Spleen (tissue), 11 donors: ENCODE results near the gene CD276. TPM values are rescaled to one million over a fixed set of nuclear protein-coding genes. Genes with fewer than 3 reads are reported as not detected.

ENCODE experiments used
- DNase-seq: peaks from one replicate; pipeline ENCODE4 v3.0.0-alpha.2; 2020
- H3K27ac ChIP-seq, 8 donors: fragments of 200-600 bp; sonication (generic) in 7 of 8; 1 replicate in 4 of 8; 2 replicates in 4 of 8; pipeline versions ENCODE4 v1.5.0 to v1.8.0; 2016 to 2021; ENCODE audit warnings: inconsistent platforms in 4 of 8, mild to moderate bottlenecking in 4 of 8, moderate library complexity in 1 of 8
- H3K27me3 ChIP-seq, 7 donors: fragments of 200-600 bp; sonication (generic) in 6 of 7; replicated peaks in 1 of 7; 1 replicate in 4 of 7; 2 replicates in 3 of 7; pipeline versions ENCODE4 v1.5.0 to v1.8.0; 2016 to 2021; ENCODE audit warnings: inconsistent platforms in 3 of 7, mild to moderate bottlenecking in 1 of 7
- H3K36me3 ChIP-seq, 6 donors: fragments of 200-600 bp; sonication (generic) in 5 of 6; 1 replicate in 4 of 6; 2 replicates in 2 of 6; pipeline versions ENCODE4 v1.5.0 to v1.8.0; 2016 to 2021; ENCODE audit warnings: inconsistent platforms in 2 of 6
- H3K4me1 ChIP-seq, 6 donors: fragments of 200-600 bp; sonication (generic) in 5 of 6; 1 replicate in 3 of 6; 2 replicates in 3 of 6; pipeline versions ENCODE4 v1.5.0 to v1.8.0; 2016 to 2021; ENCODE audit warnings: inconsistent platforms in 3 of 6
- H3K4me3 ChIP-seq, 8 donors: fragments of 200-600 bp; sonication (generic) in 7 of 8; 1 replicate in 4 of 8; 2 replicates in 4 of 8; pipeline versions ENCODE4 v1.5.0 to v1.8.0; 2016 to 2021; ENCODE audit warnings: inconsistent platforms in 4 of 8, mild to moderate bottlenecking in 4 of 8, moderate library complexity in 2 of 8
- H3K9me3 ChIP-seq, 8 donors: fragments of 200-600 bp; sonication (generic) in 7 of 8; 1 replicate in 4 of 8; 2 replicates in 4 of 8; pipeline versions ENCODE4 v1.5.0 to v1.8.0; 2016 to 2021; ENCODE audit warnings: inconsistent platforms in 4 of 8
- CTCF ChIP-seq, 11 experiments: fragments of 200-600 bp in 7 of 11; fragments of 450-650 bp in 4 of 11; sonication (generic) in 4 of 11; IDR thresholded peaks in 8 of 11; conservative IDR thresholded peaks in 3 of 11; 1 replicate in 7 of 11; 2 replicates in 4 of 11; pipeline versions ENCODE4 v1.4.0 to v1.8.0; 2016 to 2021; ENCODE audit warnings: antibody characterized with exemption in 11 of 11, inconsistent platforms in 4 of 11, mild to moderate bottlenecking in 1 of 11
- POLR2A ChIP-seq, 3 donors: fragments of 450-650 bp; IDR thresholded peaks; one replicate each; pipeline ENCODE4 v1.5.1; 2017; ENCODE audit warnings: antibody characterized with exemption in 3 of 3, mild to moderate bottlenecking in 1 of 3
- POLR2AphosphoS5 ChIP-seq, 3 donors: sonication (generic); formaldehyde crosslinking; IDR thresholded peaks; one replicate each; pipeline ENCODE4 v1.5.1; 2017; ENCODE audit warnings: antibody characterized with exemption in 3 of 3
- WGBS, 5 donors: extraction: QIAGEN DNeasy Blood & Tissue Kit in 3 of 5; methylation state at CpG; one replicate each; pipeline versions ENCODE4 v1.1.5 to v1.1.7; 2013 to 2018; 5-methylcytosine and 5-hydroxymethylcytosine counted together
- intact Hi-C: fragments of 100-400 bp; cut with DNase I; formaldehyde crosslinking; loops from one replicate; pipeline ENCODE4 v1.15.0; 2023; ENCODE audit warnings: low total_unique reads
- polyA plus RNA-seq, 3 donors: library from polyadenylated mRNA; stranded (reverse); fragments of 200-250 nt; gene quantifications; one replicate each; pipeline ENCODE4 v1.2.1, GENCODE V29; 2013
- total RNA-seq, 7 donors: library from RNA; depleted of rRNA in 3 of 7; stranded (reverse); fragments of >200 nt in 3 of 7; fragmentation: NEBNext Ultra II Directional in 4 of 7; extraction: Animal tissue kit (Norgen Biotek cat#: 25700) in 4 of 7; gene quantifications; one replicate each; pipeline versions ENCODE4 v1.1.0 to v1.2.1, GENCODE V29; 2016 to 2021
- donor health status: healthy with polysubstance abuse.
- donor health status: DM: no; HTN: no; CAD: no; lungs with moderate emphysema.
- donor health status: DM: no; HTN: no; CAD: no.
- donor health status: Bipolar disorder and iron deficiency.
- donor health status: healthy.
- donor health status: DM: no; HTN: no; CAD: no.
- donor health status: DM: yes; HTN: yes; CAD: no.

Gene CD276
- total and polyA plus RNA-seq, 10 donors, result 9.8 to 95.6 (median 27.2) TPM

GRCh38 chr15:73715417-73715816 lies 31.2 kb downstream of the CD276 start:
- TF ChIP-seq CTCF (IDR thresholded peaks at IDR 0.05 in 8 of 11, conservative IDR thresholded peaks at IDR 0.05 in 3 of 11), result no peak
- TF ChIP-seq POLR2A (IDR thresholded peaks at IDR 0.05), result no peak
- no peak for TF ChIP-seq POLR2AphosphoS5 (IDR thresholded peaks at IDR 0.05)
- no peaks in the 10 kb centered on the region for H3K9me3 ChIP-seq
- H3K27ac ChIP-seq, result no peak overlapping the region
- intact Hi-C loops, result no loop called here
- no peak overlapping the region for H3K4me3 ChIP-seq
- peaks cover 0 to 11% (median 3%) of the 10 kb centered on the region in 6 donors for H3K4me1 ChIP-seq
- peaks cover 0 to 16% (median 0%) of the 10 kb centered on the region in 7 donors for H3K27me3 ChIP-seq
- 92 to 95% (median 93%) methylated on average over 3 of the region's 3 CpGs for WGBS, 5 donors
- peaks cover 0 to 40% (median 10%) of the 10 kb centered on the region in 6 donors for H3K36me3 ChIP-seq
- DNase-seq, result no peak

- Histone ChIP-seq H3K27me3 (peaks cover 0 to 21% (median 0%) of the 10 kb centered on the region in 7 donors), H3K4me3 (no peak overlapping the region), H3K9me3 (no peaks in the 10 kb centered on the region), H3K36me3 (peaks cover 0 to 30% (median 10%) of the 10 kb centered on the region in 6 donors), H3K27ac (no peak overlapping the region), H3K4me1 (peaks cover 0 to 3% (median under 1%) of the 10 kb centered on the region in 6 donors)
- 79 to 92% (median 89%) methylated on average over 6 of the region's 6 CpGs for WGBS, 5 donors
- TF ChIP-seq POLR2AphosphoS5 (IDR thresholded peaks at IDR 0.05) (no peak), CTCF (IDR thresholded peaks at IDR 0.05 in 8 of 11, conservative IDR thresholded peaks at IDR 0.05 in 3 of 11) (no peak), POLR2A (IDR thresholded peaks at IDR 0.05) (no peak)
- intact Hi-C loops, result no loop called here
- no peak for DNase-seq
These were observed 32.2 kb downstream of the CD276 start for GRCh38 chr15:73716417-73716816.

GRCh38 chr15:73717206-73717605 lies 33.0 kb downstream of the CD276 start:
- H3K9me3 ChIP-seq, result no peaks in the 10 kb centered on the region
- WGBS, 5 donors, result 77 to 89% (median 81%) methylated on average over 3 of the region's 3 CpGs
- H3K27ac ChIP-seq, result no peak overlapping the region
- no peak for TF ChIP-seq POLR2AphosphoS5 (IDR thresholded peaks at IDR 0.05)
- TF ChIP-seq CTCF (IDR thresholded peaks at IDR 0.05 in 8 of 11, conservative IDR thresholded peaks at IDR 0.05 in 3 of 11), result no peak
- no peak for TF ChIP-seq POLR2A (IDR thresholded peaks at IDR 0.05)
- intact Hi-C loops, result no loop called here
- no peak for DNase-seq
- H3K4me3 ChIP-seq, result no peak overlapping the region
- peaks cover 0 to 25% (median 10%) of the 10 kb centered on the region in 6 donors for H3K36me3 ChIP-seq
- peaks cover 0 to 28% (median 0%) of the 10 kb centered on the region in 7 donors for H3K27me3 ChIP-seq
- H3K4me1 ChIP-seq, result no peaks in the 10 kb centered on the region

- 64 to 75% (median 66%) methylated on average over 8 to 11 of the region's 11 CpGs for WGBS, 5 donors
- TF ChIP-seq CTCF (IDR thresholded peaks at IDR 0.05 in 8 of 11, conservative IDR thresholded peaks at IDR 0.05 in 3 of 11) (no peak), POLR2A (IDR thresholded peaks at IDR 0.05) (no peak), POLR2AphosphoS5 (IDR thresholded peaks at IDR 0.05) (no peak)
- intact Hi-C loops, result no loop called here
- Histone ChIP-seq H3K4me3 (no peak overlapping the region), H3K36me3 (peaks cover 0 to 19% (median 8%) of the 10 kb centered on the region in 6 donors), H3K9me3 (no peaks in the 10 kb centered on the region), H3K27ac (no peak overlapping the region), H3K27me3 (peaks cover 0 to 32% (median 0%) of the 10 kb centered on the region in 7 donors), H3K4me1 (no peaks in the 10 kb centered on the region)
- no peak for DNase-seq
These were observed 33.6 kb downstream of the CD276 start for GRCh38 chr15:73717802-73718201.
